ENCODE results near the gene TSPEAR. TPM values are rescaled to one million over a fixed set of nuclear protein-coding genes. Genes with fewer than 3 reads are reported as not detected.
"Not testable (repeated sequence)": the region's sequence is repeated elsewhere in the genome, so short reads cannot be mapped to it uniquely, and the experiment has no call there.

TSPEAR gene
- total and polyA plus RNA-seq, 12 donors = under 0.01 to 3.4 (median 1.0) TPM; not detected in 3

DNA sequence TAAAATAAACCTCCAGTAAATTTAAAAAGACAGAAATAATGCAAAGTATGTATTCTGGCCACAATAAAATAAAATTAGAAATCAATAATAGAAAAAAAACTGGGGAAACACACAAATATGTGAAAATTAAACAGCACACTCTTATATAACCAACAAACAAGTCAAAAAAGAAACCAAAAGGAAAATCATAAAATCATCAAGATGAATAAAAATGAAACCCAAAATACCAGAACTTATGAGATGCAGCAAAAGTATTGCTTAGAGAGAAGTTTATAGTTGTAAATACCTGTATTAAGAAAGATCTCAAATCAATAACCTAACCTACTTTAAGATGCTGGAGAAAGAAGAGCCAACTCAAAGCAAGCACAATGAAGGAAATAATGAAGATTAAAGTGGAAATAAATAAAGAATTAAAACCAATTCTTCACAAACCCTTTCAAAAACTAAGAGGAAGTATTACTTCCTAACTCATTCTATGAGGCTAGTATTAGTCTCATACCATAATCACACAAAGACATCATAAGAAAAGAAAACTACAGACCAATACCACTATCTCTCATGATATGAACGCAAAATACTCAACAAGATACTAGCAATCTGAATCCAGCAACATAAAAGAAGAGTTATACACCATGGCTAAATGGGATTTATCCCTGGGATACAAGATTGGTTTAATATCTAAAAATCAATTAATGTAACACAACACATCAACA lies 146.3 kb downstream of the TSPEAR start:
- TF ChIP-seq, protein P1, sequence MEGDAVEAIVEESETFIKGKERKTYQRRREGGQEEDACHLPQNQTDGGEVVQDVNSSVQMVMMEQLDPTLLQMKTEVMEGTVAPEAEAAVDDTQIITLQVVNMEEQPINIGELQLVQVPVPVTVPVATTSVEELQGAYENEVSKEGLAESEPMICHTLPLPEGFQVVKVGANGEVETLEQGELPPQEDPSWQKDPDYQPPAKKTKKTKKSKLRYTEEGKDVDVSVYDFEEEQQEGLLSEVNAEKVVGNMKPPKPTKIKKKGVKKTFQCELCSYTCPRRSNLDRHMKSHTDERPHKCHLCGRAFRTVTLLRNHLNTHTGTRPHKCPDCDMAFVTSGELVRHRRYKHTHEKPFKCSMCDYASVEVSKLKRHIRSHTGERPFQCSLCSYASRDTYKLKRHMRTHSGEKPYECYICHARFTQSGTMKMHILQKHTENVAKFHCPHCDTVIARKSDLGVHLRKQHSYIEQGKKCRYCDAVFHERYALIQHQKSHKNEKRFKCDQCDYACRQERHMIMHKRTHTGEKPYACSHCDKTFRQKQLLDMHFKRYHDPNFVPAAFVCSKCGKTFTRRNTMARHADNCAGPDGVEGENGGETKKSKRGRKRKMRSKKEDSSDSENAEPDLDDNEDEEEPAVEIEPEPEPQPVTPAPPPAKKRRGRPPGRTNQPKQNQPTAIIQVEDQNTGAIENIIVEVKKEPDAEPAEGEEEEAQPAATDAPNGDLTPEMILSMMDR (IDR thresholded peaks at IDR 0.05) = no peak
- 2 to 49% methylated on average over 1 of the region's 1 CpG for WGBS, 2 donors
- ATAC-seq (no peak), DNase-seq (no peak)
- Histone ChIP-seq H3K36me3 (no peaks in the 10 kb centered on the region), H3K27ac (peak overlapping the region in 1 of 10 donors; percentile 54), H3K4me3 (no peak overlapping the region), H3K4me1 (peaks cover 0 to 6% (median 0%) of the 10 kb centered on the region in 9 donors), H3K27me3 (peaks cover 0 to 12% (median 0%) of the 10 kb centered on the region in 7 donors), H3K9me3 (peaks cover 0 to 28% (median 7%) of the 10 kb centered on the region in 11 donors)
- intact Hi-C loops (cut with DNase I) = no loop called here

DNA sequence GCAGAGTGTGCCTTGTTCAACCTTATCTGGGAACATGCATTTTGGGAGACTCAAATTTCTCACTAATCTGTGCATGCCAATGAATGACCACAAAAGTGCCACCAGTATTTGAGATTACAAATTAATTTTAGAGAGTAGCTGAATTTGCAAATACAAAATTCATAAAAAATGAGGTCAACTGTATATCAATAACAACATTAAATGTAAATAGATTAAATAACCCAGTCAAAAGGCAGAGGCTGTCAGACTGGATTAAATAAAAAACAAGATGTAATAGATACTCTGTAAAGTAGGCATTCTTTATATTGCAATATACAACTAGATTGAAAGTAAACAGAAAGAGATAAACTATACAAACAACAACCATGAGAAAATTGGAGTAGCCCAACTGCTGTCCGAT lies 147.3 kb downstream of the TSPEAR start:
- H3K4me3 ChIP-seq = no peak overlapping the region
- TF ChIP-seq, protein P1 (IDR thresholded peaks at IDR 0.05) = no peak
- no peak for ATAC-seq
- no peak overlapping the region for H3K27ac ChIP-seq
- 93 to 97% methylated on average over 1 of the region's 1 CpG for WGBS, 2 donors
- peaks cover 0 to 12% (median 3%) of the 10 kb centered on the region in 7 donors for H3K27me3 ChIP-seq
- DNase-seq = no peak
- peaks cover 0 to 6% (median 0%) of the 10 kb centered on the region in 9 donors for H3K4me1 ChIP-seq
- intact Hi-C loops (cut with DNase I) = no loop called here
- H3K9me3 ChIP-seq = peaks cover 0 to 33% (median 7%) of the 10 kb centered on the region in 11 donors
- H3K36me3 ChIP-seq = no peaks in the 10 kb centered on the region

DNA sequence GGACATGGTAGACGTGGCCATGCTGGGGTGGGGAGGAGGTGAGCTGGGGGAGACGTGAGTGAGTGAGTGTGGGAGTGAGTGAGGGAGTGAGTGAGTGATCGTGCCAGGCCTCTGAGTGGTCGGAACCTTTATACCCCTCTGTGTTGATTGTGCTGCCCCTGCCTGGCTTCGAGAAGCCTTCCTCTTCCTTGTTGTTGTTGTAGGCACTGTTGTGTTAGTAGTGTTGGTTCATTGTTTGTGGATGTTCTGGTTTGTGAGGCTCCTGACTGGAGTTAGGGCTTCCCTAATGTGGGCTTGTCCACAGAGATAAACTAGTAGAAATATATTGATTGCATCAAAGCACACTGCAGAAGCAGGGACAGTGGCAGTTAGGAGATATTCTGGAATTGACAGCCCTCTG lies 152.7 kb downstream of the TSPEAR start, which contains the start of gene KRTAP10-3:
Gene KRTAP10-3 (minus strand): TSS at position 101 of the 400 bp plus-strand sequence. CDS start 80 bp downstream, at position 21.
- no peaks in the 10 kb centered on the region for H3K36me3 ChIP-seq
- no peak within 1 kb of the TSS for H3K4me3 ChIP-seq
- DNase-seq (no peak), ATAC-seq (no peak)
- no peak within 1 kb of the TSS for H3K27ac ChIP-seq
- H3K4me1 ChIP-seq = no peaks in the 10 kb centered on the region
- intact Hi-C loops (cut with DNase I) = loop anchor here in 1 of 10 donors (10.0 kb wide), 1 partner anchor 64 kb away; no protein-coding TSS in a partner anchor
- 37 to 47% methylated on average over 5 of the region's 5 CpGs for WGBS, 2 donors
- peaks cover 0 to 43% (median 40%) of the 10 kb centered on the region in 7 donors for H3K27me3 ChIP-seq
- TF ChIP-seq, protein P1 (IDR thresholded peaks at IDR 0.05) = no peak
- peaks cover 0 to 30% (median under 1%) of the 10 kb centered on the region in 11 donors for H3K9me3 ChIP-seq

DNA sequence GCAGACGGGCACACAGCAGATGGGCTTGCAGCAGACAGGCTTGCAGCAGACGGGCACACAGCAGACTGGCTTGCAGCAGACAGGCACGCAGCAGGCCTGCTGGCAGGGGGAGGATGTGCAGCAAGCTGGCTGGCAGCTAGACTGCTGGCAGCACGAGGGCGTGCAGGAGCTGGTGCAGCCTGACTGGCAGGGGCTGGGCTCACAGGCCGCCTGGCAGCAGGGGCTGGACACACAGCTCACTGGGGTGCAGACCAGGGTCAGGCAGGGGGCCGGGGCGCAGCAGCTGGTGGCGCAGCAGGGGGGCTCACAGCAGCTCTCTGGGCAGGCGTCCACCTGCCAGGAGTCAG lies 153.1 kb downstream of the TSPEAR start:
- ATAC-seq, DNase-seq, H3K27ac ChIP-seq, H3K4me3 ChIP-seq, H3K4me1 ChIP-seq, H3K36me3 ChIP-seq: not testable (repeated sequence)
- Histone ChIP-seq H3K27me3 (peaks cover 0 to 47% (median 40%) of the 10 kb centered on the region in 7 donors), H3K9me3 (peaks cover 0 to 30% (median 0%) of the 10 kb centered on the region in 11 donors)
- intact Hi-C loops (cut with DNase I) = loop anchor here in 1 of 10 donors (10.0 kb wide), 1 partner anchor 64 kb away; no protein-coding TSS in a partner anchor
- WGBS, 2 donors = 64 to 79% methylated on average over 7 to 10 of the region's 10 CpGs
